DMS53 (cell line): Measurements from ENCODE around the gene SSTR4.
"Not testable (repeated sequence)": the region's sequence is repeated elsewhere in the genome, so short reads cannot be mapped to it uniquely, and the experiment has no call there.

ENCODE experiments used
- DNase-seq: peaks from one replicate; lab custom pipeline; 2025; lab: John Stamatoyannopoulos, UW

The SSTR4 gene

GRCh38 chr20:23034721-23035671, at the start of gene SSTR4:
Gene SSTR4, plus strand, starts transcription at chr20:23035312. Its CDS starts 172 bp downstream, at chr20:23035484.
- no peak for DNase-seq

- DNase-seq = no peak
Measured at GRCh38 chr20:22986601-22987000, 48.5 kb upstream of the SSTR4 start.

- DNase-seq = not testable (repeated sequence)
Measured at GRCh38 chr20:22991424-22991823, 43.7 kb upstream of the SSTR4 start.

- no peak for DNase-seq
Measured at GRCh38 chr20:22993823-22994222, 41.3 kb upstream of the SSTR4 start.

- DNase-seq = no peak
Measured at GRCh38 chr20:22995923-22996322, 39.2 kb upstream of the SSTR4 start.

GRCh38 chr20:22998476-22998875, 36.6 kb upstream of the SSTR4 start:
- no peak for DNase-seq

- no peak for DNase-seq
Measured at GRCh38 chr20:22999756-23000155, 35.4 kb upstream of the SSTR4 start.

GRCh38 chr20:23000232-23000947, 34.7 kb upstream of the SSTR4 start:
- no peak for DNase-seq

GRCh38 chr20:23002276-23002675, 32.8 kb upstream of the SSTR4 start:
- DNase-seq = no peak

GRCh38 chr20:23003077-23003635, 32.0 kb upstream of the SSTR4 start:
- no peak for DNase-seq

GRCh38 chr20:23003881-23004460, 31.1 kb upstream of the SSTR4 start:
- DNase-seq = no peak

- DNase-seq = no peak
Measured at GRCh38 chr20:23005776-23006175, 29.3 kb upstream of the SSTR4 start.

GRCh38 chr20:23007462-23007861, 27.6 kb upstream of the SSTR4 start:
- no peak for DNase-seq

GRCh38 chr20:23007886-23008655, 27.0 kb upstream of the SSTR4 start:
- DNase-seq = no peak

- no peak for DNase-seq
Measured at GRCh38 chr20:23008667-23009066, 26.4 kb upstream of the SSTR4 start.

GRCh38 chr20:23009636-23010035, 25.5 kb upstream of the SSTR4 start:
- DNase-seq = no peak

- DNase-seq = no peak
Measured at GRCh38 chr20:23010096-23010495, 25.0 kb upstream of the SSTR4 start.

- no peak for DNase-seq
Measured at GRCh38 chr20:23011008-23011721, 23.9 kb upstream of the SSTR4 start.

- no peak for DNase-seq
Measured at GRCh38 chr20:23013429-23013828, 21.7 kb upstream of the SSTR4 start.

GRCh38 chr20:23017516-23017915, 17.6 kb upstream of the SSTR4 start:
- no peak for DNase-seq

- no peak for DNase-seq
Measured at GRCh38 chr20:23018432-23018831, 16.7 kb upstream of the SSTR4 start.
